LNCaP clone FGC (cell line): ENCODE results near the gene MGRN1.
A peak's percentile ranks its signal among the peaks of the same experiment; 100 is the strongest.

Experiments used
- DNase-seq: peaks from one replicate; pipeline ENCODE4 v3.0.0-alpha.2; 2011; ENCODE audit warnings: low read depth
- H3K4me3 ChIP-seq: 2 replicates; pipeline ENCODE4 v1.5.1; 2011; ENCODE audit warnings: mild to moderate bottlenecking, low read depth, low read length, control low read depth
- TF ChIP-seq, protein P1 (sequence below): IDR thresholded peaks from 2 replicates; pipeline ENCODE4 v1.5.1; 2012; ENCODE audit warnings: mild to moderate bottlenecking; ENCODE audit not compliant: control insufficient read depth, insufficient read depth; ENCODE audit errors: extremely low read depth

MGRN1 gene

DNA sequence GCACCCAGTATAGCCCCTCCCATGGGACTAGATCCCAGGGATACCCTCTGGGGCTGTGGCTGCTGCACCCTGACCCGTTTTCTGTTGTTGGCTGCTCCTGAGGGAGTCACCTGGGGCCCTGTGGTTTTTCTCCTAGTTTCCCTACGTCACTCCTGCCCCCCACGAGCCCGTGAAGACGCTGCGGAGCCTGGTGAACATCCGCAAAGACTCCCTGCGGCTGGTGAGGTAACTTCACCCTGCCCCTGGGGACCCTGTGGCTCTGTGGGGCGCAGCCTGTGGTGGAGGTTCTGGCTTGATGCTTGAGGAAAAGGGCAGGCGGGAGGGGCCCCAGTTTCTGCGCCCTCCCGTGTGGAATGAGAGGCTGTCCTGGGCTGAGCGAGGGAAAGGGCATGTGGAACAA is 27.2 kb downstream of the MGRN1 start:
- TF ChIP-seq, protein P1, sequence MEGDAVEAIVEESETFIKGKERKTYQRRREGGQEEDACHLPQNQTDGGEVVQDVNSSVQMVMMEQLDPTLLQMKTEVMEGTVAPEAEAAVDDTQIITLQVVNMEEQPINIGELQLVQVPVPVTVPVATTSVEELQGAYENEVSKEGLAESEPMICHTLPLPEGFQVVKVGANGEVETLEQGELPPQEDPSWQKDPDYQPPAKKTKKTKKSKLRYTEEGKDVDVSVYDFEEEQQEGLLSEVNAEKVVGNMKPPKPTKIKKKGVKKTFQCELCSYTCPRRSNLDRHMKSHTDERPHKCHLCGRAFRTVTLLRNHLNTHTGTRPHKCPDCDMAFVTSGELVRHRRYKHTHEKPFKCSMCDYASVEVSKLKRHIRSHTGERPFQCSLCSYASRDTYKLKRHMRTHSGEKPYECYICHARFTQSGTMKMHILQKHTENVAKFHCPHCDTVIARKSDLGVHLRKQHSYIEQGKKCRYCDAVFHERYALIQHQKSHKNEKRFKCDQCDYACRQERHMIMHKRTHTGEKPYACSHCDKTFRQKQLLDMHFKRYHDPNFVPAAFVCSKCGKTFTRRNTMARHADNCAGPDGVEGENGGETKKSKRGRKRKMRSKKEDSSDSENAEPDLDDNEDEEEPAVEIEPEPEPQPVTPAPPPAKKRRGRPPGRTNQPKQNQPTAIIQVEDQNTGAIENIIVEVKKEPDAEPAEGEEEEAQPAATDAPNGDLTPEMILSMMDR = no peak
- no peak for DNase-seq
- no peak overlapping the region for H3K4me3 ChIP-seq

DNA sequence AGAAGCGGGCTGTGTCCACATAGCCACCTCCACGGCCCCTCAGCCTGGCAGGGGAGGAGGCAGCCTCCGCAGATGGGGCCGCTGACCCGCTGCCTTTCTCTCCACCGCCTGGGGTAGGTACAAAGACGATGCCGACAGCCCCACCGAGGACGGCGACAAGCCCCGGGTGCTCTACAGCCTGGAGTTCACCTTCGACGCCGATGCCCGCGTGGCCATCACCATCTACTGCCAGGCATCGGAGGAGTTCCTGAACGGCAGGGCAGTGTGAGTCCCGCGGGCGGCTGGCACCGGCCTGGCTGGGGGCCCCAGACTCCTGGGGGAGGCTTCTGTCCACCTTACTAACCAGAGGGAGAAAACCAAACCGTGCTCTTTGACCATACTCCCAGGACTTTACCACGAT is 27.9 kb downstream of the MGRN1 start:
- H3K4me3 ChIP-seq = no peak overlapping the region
- TF ChIP-seq, protein P1 = no peak
- no peak for DNase-seq

DNA sequence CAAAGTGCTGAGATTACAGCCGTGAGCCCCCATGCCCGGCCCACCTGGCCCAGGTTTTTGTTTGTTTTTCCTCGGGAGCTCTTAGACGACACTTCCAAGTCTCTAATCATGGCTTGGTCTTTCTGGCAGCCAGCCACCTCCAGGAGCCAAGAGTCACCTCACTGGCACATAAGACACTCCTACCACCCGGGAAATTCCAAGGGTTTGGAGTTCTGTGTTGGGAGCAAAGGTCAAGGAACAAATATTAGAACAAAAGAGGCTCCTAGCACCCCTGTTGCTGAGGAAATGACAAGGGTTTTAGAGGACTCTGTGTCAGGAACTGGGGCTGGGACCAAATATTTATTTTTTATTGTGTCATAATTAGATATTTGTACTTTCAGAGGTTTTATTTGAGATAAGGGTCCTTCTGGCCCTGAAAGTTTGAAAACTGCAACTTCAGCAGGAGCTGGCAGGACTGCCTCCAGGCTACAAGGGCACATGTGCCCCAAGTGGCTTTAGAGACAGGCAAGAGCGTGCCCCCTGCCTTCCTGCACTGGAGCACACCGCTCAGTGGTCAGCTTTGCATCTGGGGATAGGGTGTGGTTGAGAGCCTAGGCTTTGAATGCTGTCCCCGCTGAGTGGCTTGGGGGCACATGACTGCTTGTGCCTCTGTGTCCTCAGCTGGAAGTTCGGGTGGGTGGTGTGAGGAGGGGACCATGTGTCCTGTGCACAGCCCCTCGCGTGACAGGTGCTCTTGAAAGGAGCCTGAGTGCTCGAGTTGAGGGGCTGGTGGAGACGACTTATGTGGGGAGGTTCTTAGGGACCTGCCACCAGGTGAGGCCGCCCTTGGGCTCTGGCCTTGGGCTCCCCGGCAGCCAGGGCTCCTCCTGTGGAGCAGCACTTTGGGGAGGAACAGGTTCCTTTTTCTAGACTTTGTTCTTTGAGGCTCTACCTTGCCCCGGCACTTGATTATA is 29.7 kb downstream of the MGRN1 start:
- TF ChIP-seq, protein P1 = no peak
- peak; percentile 59 for DNase-seq
- H3K4me3 ChIP-seq = no peak overlapping the region

DNA sequence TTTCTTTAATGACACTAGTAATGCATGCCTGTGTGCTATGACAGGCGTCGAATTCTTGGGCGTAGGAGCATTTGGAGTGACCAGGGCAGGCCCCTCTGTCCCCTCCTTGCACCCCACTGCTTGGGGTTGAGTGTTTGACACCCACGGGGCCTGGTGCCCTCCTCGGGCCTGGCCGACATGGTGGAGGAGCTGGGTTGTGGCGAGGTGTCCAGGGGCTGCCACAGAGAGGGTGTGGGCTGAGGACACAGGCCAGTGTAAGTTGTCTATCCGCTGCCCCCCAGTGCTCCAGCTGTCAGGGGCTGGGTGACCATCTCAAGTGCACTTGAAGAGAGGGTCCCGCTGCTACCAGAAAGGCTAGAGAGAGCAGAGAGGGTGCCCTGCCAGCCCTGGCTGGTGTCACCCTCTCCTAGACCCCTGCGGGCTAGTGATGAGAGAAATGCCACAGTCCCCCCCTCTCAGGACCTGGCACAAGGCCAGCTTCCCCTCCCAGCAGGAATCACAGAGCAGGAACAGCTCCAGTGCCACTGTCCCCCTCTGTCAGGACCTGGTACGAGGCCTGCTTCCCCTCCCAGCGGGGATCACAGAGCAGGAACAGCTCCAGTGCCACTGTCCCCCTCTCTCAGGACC is 30.5 kb downstream of the MGRN1 start:
- no peak for DNase-seq
- TF ChIP-seq, protein P1 = no peak
- H3K4me3 ChIP-seq = no peak overlapping the region

DNA sequence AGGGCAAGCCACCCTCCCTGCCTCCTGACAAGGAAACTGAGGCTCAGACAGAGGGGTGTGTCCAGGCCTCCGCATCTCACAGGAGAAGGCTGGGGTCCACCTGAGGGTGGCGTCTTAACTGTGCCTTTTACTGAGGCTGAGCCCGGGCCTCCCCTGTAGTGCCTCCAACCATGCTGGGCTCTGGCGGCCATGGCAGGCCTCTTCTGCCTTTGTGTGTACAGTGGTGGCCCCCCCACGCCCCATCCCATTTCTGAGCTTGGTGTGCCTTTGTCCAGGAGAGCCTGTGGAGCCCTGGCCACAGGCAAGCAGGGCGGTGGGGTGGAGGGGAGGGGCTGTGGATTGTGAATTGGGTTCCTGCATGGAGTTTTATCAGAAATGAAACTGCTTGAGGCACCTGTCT is 31.2 kb downstream of the MGRN1 start:
- no peak for DNase-seq
- no peak overlapping the region for H3K4me3 ChIP-seq
- TF ChIP-seq, protein P1 = no peak

DNA sequence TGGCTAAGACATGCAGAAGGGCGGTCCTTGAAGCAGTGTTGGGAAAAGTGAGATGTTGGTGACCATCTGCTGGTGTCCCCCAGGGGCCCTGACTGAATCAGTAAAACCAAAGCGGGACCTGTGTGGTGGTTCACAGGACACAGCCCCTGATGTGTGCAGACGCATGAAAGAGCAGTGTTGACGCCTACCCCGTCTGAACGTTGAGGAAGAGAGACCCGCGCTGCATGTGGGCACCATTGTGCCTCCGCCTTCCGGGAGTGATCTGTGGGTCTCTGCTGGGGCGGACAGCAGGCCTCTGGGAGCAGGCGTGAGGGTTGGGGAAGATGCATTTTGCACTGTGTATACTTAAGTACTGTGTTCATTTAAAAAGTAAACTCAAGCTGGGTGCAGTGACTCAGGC is 31.6 kb downstream of the MGRN1 start:
- H3K4me3 ChIP-seq = no peak overlapping the region
- TF ChIP-seq, protein P1 = no peak
- DNase-seq = no peak
